HepG2 (cell line): ENCODE data around the gene ELL. TPM values are rescaled to one million over a fixed set of nuclear protein-coding genes. Genes with fewer than 3 reads are reported as not detected.

ENCODE experiments used
- ATAC-seq: fragments of 200-7000 bp; cut with Tn5 transposase; 3 replicates; pipeline ENCODE4 v1.9.1; 2020; ENCODE audit warnings: mild to moderate bottlenecking, moderate library complexity
- BruUV-seq: library from RNA; stranded (reverse); fragments of 400-500 nt; replicated peaks from 2 replicates; lab custom pipeline; 2021; lab: Mats Ljungman, UMichigan
- CTCF ChIA-PET: fragments of 300-600 bp; formaldehyde crosslinking; extraction: SDS; loops from one replicate; lab custom pipeline; 2021; ENCODE audit warnings: low total read pairs, inconsistent platforms, low intra/inter-chr PET ratio; lab: Yijun Ruan, JAX
- POLR2A ChIA-PET: fragments of 350-600 bp; sonication (Branson Sonifier 250); formaldehyde crosslinking; loops from one replicate; lab custom pipeline; 2020; ENCODE audit warnings: antibody characterized with exemption, inconsistent platforms; lab: Yijun Ruan, JAX
- DNase-seq: peaks from one replicate; pipeline ENCODE4 v3.0.0-alpha.2; 2015; ENCODE audit warnings: low spot score
- FAIRE-seq: peaks from 3 replicates; lab custom pipeline; 2011; peaks lifted over from hg19 to GRCh38; lab: Jason Lieb, UNC
- H2AFZ ChIP-seq: one replicate; pipeline ENCODE4 v1.6.1; 2011; ENCODE audit warnings: low read length, inconsistent platforms
- H3K27ac ChIP-seq: fragments of 300-600 bp; 3 replicates; pipeline ENCODE4 v1.8.0; 2011; ENCODE audit warnings: mixed run types, mild to moderate bottlenecking, mixed read lengths, low read length, inconsistent platforms; ENCODE audit not compliant: insufficient read depth; ENCODE audit errors: extremely low read length
- H3K27me3 ChIP-seq, 2 experiments: fragments of 200-600 bp in 1 of 2; 2 replicates in 1 of 2; 3 replicates in 1 of 2; pipeline versions ENCODE4 v1.6.0 to v1.8.0; 2011; ENCODE audit warnings: low read length in 2 of 2, mild to moderate bottlenecking in 2 of 2, moderate library complexity in 2 of 2, inconsistent platforms in 1 of 2; ENCODE audit not compliant: insufficient read depth in 2 of 2, control insufficient read depth in 1 of 2
- H3K36me3 ChIP-seq, 2 experiments: fragments of 200-600 bp in 1 of 2; replicated peaks in 1 of 2; 2 replicates in 1 of 2; 3 replicates in 1 of 2; pipeline versions ENCODE4 v1.5.1 to v1.8.0; 2011; ENCODE audit warnings: low read length in 2 of 2, inconsistent platforms in 1 of 2; ENCODE audit not compliant: insufficient read depth in 2 of 2, control insufficient read depth in 1 of 2
- H3K4me1 ChIP-seq: 2 replicates; pipeline ENCODE4 v1.5.1; 2012; ENCODE audit warnings: low read length, inconsistent platforms; ENCODE audit not compliant: insufficient read depth
- H3K4me2 ChIP-seq: 2 replicates; pipeline ENCODE4 v1.6.0; 2011; ENCODE audit warnings: low read depth, low read length, inconsistent platforms
- H3K4me3 ChIP-seq, 3 experiments: fragments of 200-600 bp in 1 of 3; sonication (generic), shearing (Covaris generic) in 1 of 3; replicated peaks in 1 of 3; 2 replicates each; pipeline ENCODE4 v1.5.1; 2011 to 2016; ENCODE audit warnings: low read length in 3 of 3, inconsistent platforms in 2 of 3, low read depth in 2 of 3, mild to moderate bottlenecking in 2 of 3, control low read depth in 1 of 3, mixed read lengths in 1 of 3; ENCODE audit not compliant: insufficient read depth in 1 of 3
- H3K79me2 ChIP-seq: one replicate; pipeline ENCODE4 v1.6.1; 2011; ENCODE audit warnings: low read length, inconsistent platforms; ENCODE audit not compliant: insufficient read depth
- H3K9ac ChIP-seq: 2 replicates; pipeline ENCODE4 v1.6.0; 2011; ENCODE audit warnings: mild to moderate bottlenecking, low read depth, low read length, inconsistent platforms; ENCODE audit not compliant: insufficient read depth
- H3K9me3 ChIP-seq: 2 replicates; pipeline ENCODE4 v1.5.1; 2012; ENCODE audit warnings: mild to moderate bottlenecking, low read length
- H4K20me1 ChIP-seq: 2 replicates; pipeline ENCODE4 v1.6.0; 2011; ENCODE audit warnings: inconsistent platforms, mild to moderate bottlenecking, low read length, moderate library complexity; ENCODE audit not compliant: insufficient read depth
- FOXJ3 ChIP-seq: sonication (generic); formaldehyde crosslinking; IDR thresholded peaks from 2 replicates; pipeline ENCODE4 v1.4.0; 2020; ENCODE audit warnings: missing genetic modification reagents, mild to moderate bottlenecking, borderline replicate concordance
- HNRNPLL ChIP-seq: fragments of 200-400 bp; formaldehyde crosslinking; IDR thresholded peaks from 2 replicates; pipeline ENCODE4 v1.6.1; 2017; ENCODE audit warnings: mild to moderate bottlenecking, low read depth, low read length; ENCODE audit not compliant: poor library complexity, severe bottlenecking
- LRRFIP1 ChIP-seq: sonication (generic); formaldehyde crosslinking; conservative IDR thresholded peaks from 2 replicates; pipeline ENCODE4 v1.4.0; 2020; ENCODE audit warnings: missing genetic modification reagents
- MTF2 ChIP-seq: sonication (generic); formaldehyde crosslinking; IDR thresholded peaks from 2 replicates; pipeline ENCODE4 v1.5.0; 2020; ENCODE audit warnings: missing genetic modification reagents, borderline replicate concordance
- NAIF1 ChIP-seq: sonication (generic); formaldehyde crosslinking; IDR thresholded peaks from 2 replicates; pipeline ENCODE4 v1.5.0; 2020; ENCODE audit warnings: mild to moderate bottlenecking, missing genetic modification reagents, borderline replicate concordance
- NONO ChIP-seq, 2 experiments: fragments of 450-650 bp in 1 of 2; sonication (generic) in 1 of 2; formaldehyde crosslinking in 1 of 2; IDR thresholded peaks in 1 of 2; conservative IDR thresholded peaks in 1 of 2; 2 replicates each; pipeline versions ENCODE4 v1.6.1 to v1.8.0; 2017 to 2022; ENCODE audit warnings: mild to moderate bottlenecking in 1 of 2, missing genetic modification reagents in 1 of 2, moderate library complexity in 1 of 2
- PLSCR1 ChIP-seq: sonication (generic); formaldehyde crosslinking; IDR thresholded peaks from 2 replicates; pipeline ENCODE4 v1.5.0; 2020; ENCODE audit warnings: missing genetic modification reagents, mild to moderate bottlenecking, borderline replicate concordance
- RBAK ChIP-seq: sonication (generic); formaldehyde crosslinking; IDR thresholded peaks from 2 replicates; pipeline ENCODE4 v1.5.1; 2020; ENCODE audit warnings: mild to moderate bottlenecking, missing genetic modification reagents
- TERF1 ChIP-seq: sonication (generic); formaldehyde crosslinking; IDR thresholded peaks from 2 replicates; pipeline ENCODE4 v1.8.0; 2022; ENCODE audit warnings: mild to moderate bottlenecking, missing genetic modification reagents, moderate library complexity
- TFDP2 ChIP-seq: sonication (generic); formaldehyde crosslinking; IDR thresholded peaks from 2 replicates; pipeline ENCODE4 v1.4.0; 2020; ENCODE audit warnings: missing genetic modification reagents
- THAP11 ChIP-seq: IDR thresholded peaks from 2 replicates; pipeline ENCODE4 v1.6.1; 2016; ENCODE audit warnings: missing biosample characterization, missing genetic modification reagents
- ZNF24 ChIP-seq: fragments of 450-650 bp; IDR thresholded peaks from 2 replicates; pipeline ENCODE4 v1.6.1; 2017; ENCODE audit warnings: antibody characterized with exemption, mild to moderate bottlenecking
- ZNF251 ChIP-seq: sonication (generic); formaldehyde crosslinking; IDR thresholded peaks from 2 replicates; pipeline ENCODE4 v1.9.0; 2021; ENCODE audit warnings: mild to moderate bottlenecking, missing genetic modification reagents
- ZNF326 ChIP-seq: sonication (generic); formaldehyde crosslinking; IDR thresholded peaks from 2 replicates; pipeline ENCODE4 v1.4.0; 2020; ENCODE audit warnings: missing genetic modification reagents, borderline replicate concordance
- ZNF800 ChIP-seq: sonication (generic); formaldehyde crosslinking; IDR thresholded peaks from 2 replicates; pipeline ENCODE4 v1.4.0; 2020; ENCODE audit warnings: missing genetic modification reagents
- WGBS: methylation state at CpG from one replicate; pipeline ENCODE4 v1.1.6; 2017; ENCODE audit warnings: low lambda C conversion rate; 5-methylcytosine and 5-hydroxymethylcytosine counted together
- in situ Hi-C: cut with HindIII; loops from 2 replicates; pipeline ENCODE4 v1.10.0; 2017; ENCODE audit warnings: low pct_unique_long_range_greater_than_20kb; ENCODE audit not compliant: extremely low pct_ligation_motif_present
- intact Hi-C: fragments of 100-400 bp; cut with micrococcal nuclease; formaldehyde crosslinking; loops from one replicate; pipeline ENCODE4 v1.10.0; 2022; ENCODE audit not compliant: unreplicated experiment
- polyA plus RNA-seq, 8 experiments: library from polyadenylated mRNA; depleted of rRNA in 3 of 8; stranded (reverse) in 7 of 8; unstranded in 1 of 8; fragments of >200 nt; fragmentation: Illumina TruSeq in 4 of 8; extraction: Trizol in 4 of 8; gene quantifications; 2 replicates each; pipeline versions ENCODE4 v1.2.1 to v1.2.3, GENCODE V29; 2011 to 2016; ENCODE audit warnings: low read depth in 4 of 8, missing spikeins in 1 of 8, mixed read lengths in 1 of 8; ENCODE audit not compliant: insufficient read depth in 1 of 8
- total RNA-seq, 5 experiments: library from RNA; depleted of rRNA; stranded (reverse); fragments of >200 nt; fragmentation: Illumina TruSeq; extraction: Trizol; gene quantifications; 2 replicates each; pipeline ENCODE4 v1.2.3, GENCODE V29; 2016; ENCODE audit warnings: low read depth in 1 of 5

The ELL gene
- total and polyA plus RNA-seq, 2 of the 13 experiments (the other 11 are each of a cell fraction or from before 2014, with no cell fraction given), result 3.7 to 5.4 TPM

GRCh38 chr19:18543814-18544475, 22.1 kb upstream of the ELL start:
- Histone ChIP-seq H2AFZ (no peak overlapping the region), H3K9ac (peak overlapping the region; percentile 56; the same call in 1 of the 2 replicates), H3K4me1 (peaks cover 37% of the 10 kb centered on the region), H3K36me3 (peaks cover 5 to 16% of the 10 kb centered on the region in 2 experiments), H3K4me3 (peak overlapping the region; percentile 65 to 90 (median 81)), H3K9me3 (no peaks in the 10 kb centered on the region), H3K27ac (no peak overlapping the region), H4K20me1 (no peaks in the 10 kb centered on the region), H3K27me3 (no peaks in the 10 kb centered on the region; a peak in 1 of 5 replicates), H3K4me2 (peak overlapping the region; percentile 97), H3K79me2 (peaks cover 9% of the 10 kb centered on the region)
- FAIRE-seq, result no peak
- ATAC-seq, result peak; percentile 49
- CTCF ChIA-PET, result no interaction called here
- intact Hi-C loops (loop anchor here (2.0 kb wide), 1 partner anchor 13 kb away; the partner anchor contains the start of gene KXD1), in situ Hi-C loops (no loop called here)
- peak; percentile 23 for DNase-seq
- 2% methylated on average over 7 of the region's 12 CpGs for WGBS
- BruUV-seq, result no TSS peak
- POLR2A ChIA-PET, result interaction anchor here (2.2 to 2.7 kb wide), 2 partner anchors 14 to 44 kb away, joined by 7 to 13 read pairs; partner anchors contain the start of genes KXD1 and REX1BD
- no peak for TF ChIP-seq ZNF800 (CRISPR knock-in tag)
- no peak for TF ChIP-seq NONO (IDR thresholded peaks at IDR 0.05)
- 0 out of 2 replicates have a peak, but pooled peaks have one; percentile 23 for TF ChIP-seq NONO (CRISPR knock-in tag; conservative IDR thresholded peaks at IDR 0.05)
- TF ChIP-seq LRRFIP1 (CRISPR knock-in tag), result no peak
- no peak for TF ChIP-seq FOXJ3 (CRISPR knock-in tag)
- TF ChIP-seq NAIF1 (CRISPR knock-in tag), result no peak
- no peak for TF ChIP-seq ZNF326 (CRISPR knock-in tag)
- no peak for TF ChIP-seq ZNF24
- TF ChIP-seq ZNF251 (CRISPR knock-in tag), result no peak
- TF ChIP-seq MTF2 (CRISPR knock-in tag), result no peak
- TF ChIP-seq TFDP2 (CRISPR knock-in tag), result no peak
- TF ChIP-seq TERF1 (CRISPR knock-in tag), result no peak
- no peak for TF ChIP-seq PLSCR1 (CRISPR knock-in tag)
- no peak for TF ChIP-seq HNRNPLL
- TF ChIP-seq RBAK (CRISPR knock-in tag), result no peak
- no peak for TF ChIP-seq THAP11
